H1 (cell line): ENCODE data around the gene TAF11L4. TPM values are rescaled to one million over a fixed set of nuclear protein-coding genes. Genes with fewer than 3 reads are reported as not detected.

ENCODE experiments used
- CTCF ChIA-PET: fragments of 300-600 bp; sonication (Branson Sonifier 250); formaldehyde crosslinking; loops from one replicate; lab custom pipeline; 2021; ENCODE audit not compliant: partially characterized antibody; lab: Charles Lee
- POLR2A ChIA-PET: fragments of 300-600 bp; sonication (Branson Sonifier 250); formaldehyde crosslinking; loops from one replicate; lab custom pipeline; 2021; ENCODE audit warnings: inconsistent platforms; ENCODE audit not compliant: partially characterized antibody; lab: Charles Lee
- DNase-seq, 2 experiments: peaks; one replicate each; pipeline versions ENCODE4 v3.0.0 to v3.0.0-alpha.2; 2010 to 2022; ENCODE audit warnings: low spot score in 2 of 2, low read depth in 1 of 2, mixed read lengths in 1 of 2
- FAIRE-seq: peaks from 2 replicates; lab custom pipeline; 2011; peaks lifted over from hg19 to GRCh38; lab: Jason Lieb, UNC
- H2AFZ ChIP-seq: 2 replicates; pipeline ENCODE4 v1.8.1; 2012; ENCODE audit warnings: low read length, inconsistent platforms
- H2AK5ac ChIP-seq: 2 replicates; pipeline ENCODE4 v1.6.1; 2013; ENCODE audit warnings: low read depth, low read length
- H2BK120ac ChIP-seq: replicated peaks from 2 replicates; pipeline ENCODE3; 2013; ENCODE audit warnings: low read depth, low read length, inconsistent platforms
- H2BK12ac ChIP-seq: 2 replicates; pipeline ENCODE4 v1.6.1; 2013; ENCODE audit warnings: low read depth, low read length
- H2BK15ac ChIP-seq: 2 replicates; pipeline ENCODE4 v1.6.1; 2013; ENCODE audit warnings: low read length
- H2BK20ac ChIP-seq: 2 replicates; pipeline ENCODE4 v1.6.1; 2013; ENCODE audit warnings: low read length
- H2BK5ac ChIP-seq: 2 replicates; pipeline ENCODE4 v1.6.1; 2013; ENCODE audit warnings: low read depth, low read length
- H3K14ac ChIP-seq: 2 replicates; pipeline ENCODE4 v1.6.1; 2013; ENCODE audit warnings: inconsistent platforms; ENCODE audit not compliant: insufficient read length
- H3K18ac ChIP-seq: 2 replicates; pipeline ENCODE4 v1.6.1; 2013; ENCODE audit warnings: low read length; ENCODE audit errors: extremely low read depth
- H3K23ac ChIP-seq: 2 replicates; pipeline ENCODE4 v1.6.1; 2013; ENCODE audit warnings: inconsistent platforms; ENCODE audit not compliant: insufficient read length
- H3K23me2 ChIP-seq: 2 replicates; pipeline ENCODE4 v1.6.1; 2013; ENCODE audit warnings: low read depth, low read length
- H3K27ac ChIP-seq: 2 replicates; pipeline ENCODE4 v1.6.1; 2011; ENCODE audit warnings: low read depth, low read length, inconsistent platforms
- H3K27me3 ChIP-seq, 4 experiments: replicated peaks in 1 of 4; 1 replicate in 1 of 4; 2 replicates in 3 of 4; pipeline versions ENCODE4 v1.6.1 to v1.8.1; 2011 to 2013; ENCODE audit warnings: low read length in 3 of 4, mild to moderate bottlenecking in 3 of 4, inconsistent platforms in 2 of 4, mixed read lengths in 2 of 4, moderate library complexity in 1 of 4; ENCODE audit not compliant: control insufficient read depth in 3 of 4, insufficient read depth in 3 of 4; ENCODE audit errors: extremely low read depth in 1 of 4
- H3K36me3 ChIP-seq, 4 experiments: 2 replicates each; pipeline versions ENCODE4 v1.6.1 to v1.8.1; 2011 to 2013; ENCODE audit warnings: mild to moderate bottlenecking in 4 of 4, low read length in 3 of 4, moderate library complexity in 2 of 4, control low read depth in 1 of 4, inconsistent platforms in 1 of 4; ENCODE audit not compliant: insufficient read depth in 4 of 4, control insufficient read depth in 2 of 4
- H3K4ac ChIP-seq: replicated peaks from 2 replicates; pipeline ENCODE3; 2013; ENCODE audit warnings: low read length, low read depth, mixed read lengths, inconsistent platforms; ENCODE audit not compliant: insufficient read length
- H3K4me1 ChIP-seq, 4 experiments: replicated peaks in 1 of 4; 1 replicate in 1 of 4; 2 replicates in 3 of 4; pipeline versions ENCODE4 v1.6.1 to v1.8.1; 2011 to 2013; ENCODE audit warnings: low read length in 3 of 4, inconsistent platforms in 2 of 4, mixed read lengths in 1 of 4; ENCODE audit not compliant: insufficient read depth in 4 of 4, control insufficient read depth in 3 of 4
- H3K4me2 ChIP-seq, 2 experiments: 2 replicates each; pipeline versions ENCODE4 v1.6.1 to v1.8.1; 2011 to 2013; ENCODE audit warnings: low read depth in 2 of 2, low read length in 2 of 2, control low read depth in 1 of 2, inconsistent platforms in 1 of 2, mild to moderate bottlenecking in 1 of 2; ENCODE audit not compliant: insufficient read depth in 1 of 2
- H3K4me3 ChIP-seq, 4 experiments: fragments of 200-600, 300-600 bp in 1 of 4; sonication (generic), shearing (Covaris generic), sonication (Bioruptor Twin) in 1 of 4; 2 replicates each; pipeline versions ENCODE4 v1.5.1 to v1.8.1; 2011 to 2016; ENCODE audit warnings: low read length in 4 of 4, low read depth in 3 of 4, control low read depth in 2 of 4, inconsistent platforms in 2 of 4, mild to moderate bottlenecking in 2 of 4, mixed read lengths in 1 of 4, moderate library complexity in 1 of 4; ENCODE audit not compliant: insufficient read depth in 2 of 4; ENCODE audit errors: extremely low read depth in 1 of 4
- H3K56ac ChIP-seq: replicated peaks from 2 replicates; pipeline ENCODE3; 2013; ENCODE audit warnings: low read depth, mild to moderate bottlenecking, mixed read lengths, low read length, inconsistent platforms; ENCODE audit not compliant: insufficient read length
- H3K79me1 ChIP-seq: 2 replicates; pipeline ENCODE4 v1.6.1; 2013; ENCODE audit warnings: low read depth, low read length, control low read depth
- H3K79me2 ChIP-seq, 2 experiments: 2 replicates each; pipeline versions ENCODE4 v1.6.1 to v1.8.1; 2012 to 2013; ENCODE audit warnings: low read length in 2 of 2, mild to moderate bottlenecking in 2 of 2, inconsistent platforms in 1 of 2; ENCODE audit not compliant: insufficient read depth in 2 of 2, control insufficient read depth in 1 of 2
- H3K9ac ChIP-seq, 4 experiments: replicated peaks in 1 of 4; 1 replicate in 1 of 4; 2 replicates in 3 of 4; pipeline versions ENCODE4 v1.6.1 to v1.8.1; 2011 to 2013; ENCODE audit warnings: low read depth in 3 of 4, low read length in 3 of 4, control low read depth in 2 of 4, mild to moderate bottlenecking in 2 of 4, moderate library complexity in 2 of 4, inconsistent platforms in 1 of 4; ENCODE audit errors: extremely low read depth in 1 of 4
- H3K9me3 ChIP-seq, 2 experiments: 2 replicates each; pipeline versions ENCODE4 v1.6.1 to v1.8.1; 2012 to 2013; ENCODE audit warnings: mild to moderate bottlenecking in 2 of 2, moderate library complexity in 2 of 2, control low read depth in 1 of 2, inconsistent platforms in 1 of 2, low read depth in 1 of 2, low read length in 1 of 2, mixed read lengths in 1 of 2; ENCODE audit not compliant: insufficient read depth in 2 of 2
- H4K20me1 ChIP-seq, 2 experiments: replicated peaks in 1 of 2; 2 replicates each; pipeline versions ENCODE3 to v1.8.1; 2011 to 2013; ENCODE audit warnings: inconsistent platforms in 2 of 2, low read length in 2 of 2, mild to moderate bottlenecking in 1 of 2; ENCODE audit not compliant: insufficient read depth in 2 of 2, control insufficient read depth in 1 of 2
- H4K5ac ChIP-seq: 2 replicates; pipeline ENCODE4 v1.6.1; 2013; ENCODE audit warnings: low read length, low read depth, mixed read lengths, inconsistent platforms; ENCODE audit not compliant: insufficient read length
- H4K8ac ChIP-seq: 2 replicates; pipeline ENCODE4 v1.8.0; 2013; ENCODE audit warnings: mild to moderate bottlenecking, moderate library complexity, low read length, inconsistent platforms; ENCODE audit not compliant: insufficient read depth; ENCODE audit errors: extremely low read depth
- H4K91ac ChIP-seq: replicated peaks from 2 replicates; pipeline ENCODE3; 2013; ENCODE audit warnings: low read length, mixed read lengths, inconsistent platforms; ENCODE audit not compliant: insufficient read length
- KDM1A ChIP-seq: fragments of 200-600, 300-600 bp; sonication (generic); IDR thresholded peaks from 2 replicates; pipeline ENCODE4 v1.7.1; 2016; ENCODE audit warnings: mild to moderate bottlenecking, low read length, borderline replicate concordance
- NANOG ChIP-seq: IDR thresholded peaks from 2 replicates; pipeline ENCODE4 v1.6.1; 2011; ENCODE audit warnings: low read length, low read depth, mild to moderate bottlenecking, inconsistent platforms; ENCODE audit not compliant: insufficient read depth, poor library complexity, severe bottlenecking
- WGBS, 2 experiments: shearing (Covaris generic) in 1 of 2; methylation state at CpG; one replicate each; pipeline versions ENCODE4 v1.1.6 to v1.1.7; 2013 to 2015; ENCODE audit warnings: low lambda C conversion rate in 2 of 2, mixed read lengths in 2 of 2, inconsistent platforms in 1 of 2, low coverage in 1 of 2, missing lambda C conversion rate in 1 of 2; ENCODE audit not compliant: insufficient replicate concordance in 2 of 2, insufficient coverage in 1 of 2, insufficient read length in 1 of 2; ENCODE audit errors: extremely low coverage in 1 of 2, missing lambda C conversion rate in 1 of 2; 5-methylcytosine and 5-hydroxymethylcytosine counted together
- polyA plus RNA-seq, 7 experiments: library from polyadenylated mRNA; depleted of rRNA in 3 of 7; stranded (reverse) in 5 of 7; unstranded in 2 of 7; fragments of >200 nt in 5 of 7; fragments of 200-250 nt in 2 of 7; gene quantifications; 1 replicate in 5 of 7; 2 replicates in 1 of 7; 4 replicates in 1 of 7; pipeline versions ENCODE4 v1.2.1 to v1.2.3, GENCODE V29; 2011 to 2013; ENCODE audit warnings: missing spikeins in 2 of 7, mixed read lengths in 2 of 7
- total RNA-seq: library from RNA; stranded (reverse); fragmentation: NEBNext Ultra II Directional; extraction: Animal tissue kit (Norgen Biotek cat#: 25700); gene quantifications from 2 replicates; pipeline ENCODE4 v1.2.1, GENCODE V29; 2021

The TAF11L4 gene
- total and polyA plus RNA-seq, 2 of the 8 experiments (the other 6 are each of a cell fraction or from before 2014, with no cell fraction given), result not detected

GRCh38 chr5:17492770-17493169 lies 28.8 kb upstream of the TAF11L4 start:
- no peak overlapping the region for H3K14ac ChIP-seq
- POLR2A ChIA-PET, result no interaction called here
- FAIRE-seq (no peak), DNase-seq (no peak)
- H3K9ac ChIP-seq, result no peak overlapping the region
- no peak overlapping the region for H2BK12ac ChIP-seq
- H3K23me2 ChIP-seq, result no peaks in the 10 kb centered on the region
- H3K4me2 ChIP-seq, result no peak overlapping the region
- H3K4me3 ChIP-seq, result no peak overlapping the region
- H3K36me3 ChIP-seq, result no peaks in the 10 kb centered on the region
- H3K56ac ChIP-seq, result no peak overlapping the region
- 94% methylated on average over 3 of the region's 3 CpGs; no CpG with 5 or more reads in 1 of the 2 experiments for WGBS, 2 experiments
- no peak overlapping the region for H3K23ac ChIP-seq
- peaks cover 0 to 4% (median 0%) of the 10 kb centered on the region in 4 experiments; a peak in 1 of 7 replicates for H3K4me1 ChIP-seq
- no peaks in the 10 kb centered on the region for H3K79me2 ChIP-seq
- no peak overlapping the region for H3K4ac ChIP-seq
- no peak overlapping the region for H2BK20ac ChIP-seq
- no peak overlapping the region for H4K91ac ChIP-seq
- peak; percentile 41; the same call in 1 of the 2 replicates for TF ChIP-seq KDM1A
- no peak for TF ChIP-seq NANOG
- H2BK120ac ChIP-seq, result no peak overlapping the region
- no peaks in the 10 kb centered on the region for H3K79me1 ChIP-seq
- H2BK5ac ChIP-seq, result no peak overlapping the region
- no peak overlapping the region for H2AK5ac ChIP-seq
- H2BK15ac ChIP-seq, result no peak overlapping the region
- no peaks in the 10 kb centered on the region for H4K20me1 ChIP-seq
- H3K27me3 ChIP-seq, result no peaks in the 10 kb centered on the region
- H2AFZ ChIP-seq, result no peak overlapping the region
- no peak overlapping the region for H4K8ac ChIP-seq
- no peak overlapping the region for H4K5ac ChIP-seq
- CTCF ChIA-PET, result no interaction called here
- no peaks in the 10 kb centered on the region for H3K9me3 ChIP-seq
- H3K18ac ChIP-seq, result no peak overlapping the region
- H3K27ac ChIP-seq, result no peak overlapping the region
